GM18867 (cell line): ENCODE data around the gene FAM209B.
"Not testable (repeated sequence)": the region's sequence is repeated elsewhere in the genome, so short reads cannot be mapped to it uniquely, and the experiment has no call there.

Source experiments
- ATAC-seq: cut with Tn5 transposase; IDR thresholded peaks from one replicate; pipeline ENCODE4 v1.9.1; 2021; ENCODE audit warnings: mild to moderate bottlenecking, moderate library complexity; ENCODE audit not compliant: unreplicated experiment

Gene FAM209B, protein sequence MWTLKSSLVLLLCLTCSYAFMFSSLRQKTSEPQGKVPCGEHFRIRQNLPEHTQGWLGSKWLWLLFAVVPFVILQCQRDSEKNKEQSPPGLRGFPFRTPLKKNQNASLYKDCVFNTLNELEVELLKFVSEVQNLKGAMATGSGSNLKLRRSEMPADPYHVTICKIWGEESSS

DNA sequence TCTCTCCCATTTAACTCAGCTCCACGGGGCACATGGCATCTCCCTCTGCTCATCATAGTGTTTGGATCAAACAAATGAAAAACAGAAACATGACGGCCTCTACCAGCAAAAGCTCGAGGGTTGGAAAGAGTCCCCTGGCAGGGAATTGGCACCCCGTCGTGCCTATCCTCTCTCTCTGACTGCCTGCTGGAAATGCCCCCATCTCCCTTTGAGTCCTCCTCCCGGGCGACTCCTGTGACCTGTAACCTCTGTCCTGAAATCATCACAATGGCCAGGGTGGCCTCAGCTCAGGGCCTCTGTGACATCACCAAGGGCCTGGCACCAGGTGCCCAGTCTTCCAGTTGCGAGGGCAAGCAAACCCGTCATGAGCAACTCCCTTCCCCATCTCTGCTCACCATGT lies at the start of gene FAM209B:
TSS of gene FAM209B (plus strand) at position 301 of the 400 bp plus-strand sequence. CDS start at position 397, 96 bp downstream.
- not testable (repeated sequence) for ATAC-seq

DNA sequence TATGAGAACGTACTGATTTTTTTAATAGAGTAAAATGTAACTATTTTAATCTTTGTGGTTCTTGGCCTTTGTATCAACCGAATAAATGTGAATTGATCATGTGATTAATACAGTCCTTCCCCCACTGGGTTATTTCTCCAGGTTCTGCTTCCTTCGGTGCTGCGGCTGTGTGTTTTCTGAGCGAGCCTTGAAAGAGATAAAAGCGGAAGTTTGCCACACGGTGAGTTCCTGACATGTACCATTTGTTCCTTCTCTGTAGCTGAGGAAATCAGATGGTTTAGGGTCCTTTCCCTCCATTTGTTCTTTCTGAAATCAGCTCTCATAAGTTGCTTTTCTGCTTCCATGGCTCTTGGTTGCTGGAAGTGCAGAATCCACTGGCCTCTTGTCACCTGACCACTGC lies 49.1 kb upstream of the FAM209B start:
- ATAC-seq, result no peak

DNA sequence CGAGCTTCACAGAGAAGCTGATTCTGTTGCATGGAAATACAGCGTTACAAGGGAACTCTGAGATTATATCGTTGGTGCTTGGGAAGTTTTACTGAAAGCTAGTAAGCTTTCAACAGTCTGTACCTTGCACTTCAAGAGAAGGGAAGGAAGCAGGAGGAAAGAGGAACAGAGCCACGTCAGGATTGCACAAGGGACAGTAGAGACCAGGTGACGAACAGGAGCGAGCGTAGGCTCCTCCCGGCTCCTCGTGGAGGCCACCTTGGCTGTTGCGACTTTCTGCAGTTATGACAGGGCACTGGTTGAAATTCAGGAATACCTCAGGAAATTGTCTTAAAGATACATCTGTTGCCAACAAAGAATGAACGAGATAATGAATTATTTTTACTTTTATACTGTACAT lies 45.8 kb upstream of the FAM209B start:
- ATAC-seq, result no peak

DNA sequence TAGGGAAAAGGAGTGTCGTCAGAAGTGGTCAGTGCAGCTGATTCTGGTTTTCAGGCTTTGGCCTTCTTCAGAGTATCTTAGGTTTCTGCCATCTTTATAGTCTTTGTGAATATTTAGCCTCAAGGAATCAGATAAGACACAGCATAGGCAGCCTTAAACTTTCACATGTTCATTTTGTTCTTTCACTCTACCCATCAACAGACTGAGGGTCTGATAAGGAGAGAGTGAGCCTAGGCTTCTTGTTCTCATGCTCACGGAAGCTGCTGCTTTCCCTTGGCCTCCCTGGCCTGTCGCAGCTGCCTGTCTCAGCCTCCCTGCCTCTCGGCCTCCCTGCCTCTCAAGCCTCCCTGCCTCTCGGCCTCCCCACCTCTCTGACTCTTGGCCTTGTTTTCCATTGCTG lies 44.5 kb upstream of the FAM209B start:
- ATAC-seq, result no peak

DNA sequence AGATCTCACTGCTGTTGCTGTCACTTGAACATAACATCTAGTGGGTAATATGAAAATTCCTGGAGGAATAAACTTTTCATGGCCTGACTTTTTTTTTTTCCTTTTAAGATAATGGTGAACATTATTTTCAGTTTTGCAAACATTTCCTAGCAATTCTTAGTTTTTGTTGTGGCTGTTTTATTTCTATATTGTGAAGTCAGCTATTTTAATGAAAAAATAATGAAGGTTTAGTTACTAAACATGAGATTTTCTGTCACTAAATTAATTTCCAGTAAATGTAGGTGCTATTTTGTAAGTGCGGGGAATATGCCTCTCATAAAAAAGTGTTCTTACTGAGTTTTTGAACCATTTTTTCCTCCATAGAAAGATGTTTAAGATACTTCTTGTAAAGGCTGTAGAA lies 31.9 kb upstream of the FAM209B start:
- ATAC-seq, result no peak

DNA sequence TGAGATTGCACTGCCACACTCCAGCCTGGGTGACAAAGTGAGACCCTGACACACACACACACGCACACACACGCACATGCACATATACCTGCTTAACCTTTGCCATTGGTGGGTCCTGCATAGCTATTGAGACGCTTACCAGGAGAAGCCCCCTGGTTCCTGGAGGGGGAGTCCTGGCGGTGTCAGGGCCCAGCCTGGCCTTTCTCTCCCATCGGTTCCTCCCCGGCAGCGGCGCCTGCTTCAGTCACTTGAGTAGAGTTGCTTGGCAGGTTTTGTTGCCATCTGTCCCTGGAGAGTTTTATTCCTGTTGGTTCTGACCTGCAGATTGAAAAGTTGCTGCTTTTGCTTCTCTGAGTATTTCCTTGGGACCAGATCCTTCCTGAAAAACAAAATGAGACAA lies 29.1 kb upstream of the FAM209B start:
- no peak for ATAC-seq

DNA sequence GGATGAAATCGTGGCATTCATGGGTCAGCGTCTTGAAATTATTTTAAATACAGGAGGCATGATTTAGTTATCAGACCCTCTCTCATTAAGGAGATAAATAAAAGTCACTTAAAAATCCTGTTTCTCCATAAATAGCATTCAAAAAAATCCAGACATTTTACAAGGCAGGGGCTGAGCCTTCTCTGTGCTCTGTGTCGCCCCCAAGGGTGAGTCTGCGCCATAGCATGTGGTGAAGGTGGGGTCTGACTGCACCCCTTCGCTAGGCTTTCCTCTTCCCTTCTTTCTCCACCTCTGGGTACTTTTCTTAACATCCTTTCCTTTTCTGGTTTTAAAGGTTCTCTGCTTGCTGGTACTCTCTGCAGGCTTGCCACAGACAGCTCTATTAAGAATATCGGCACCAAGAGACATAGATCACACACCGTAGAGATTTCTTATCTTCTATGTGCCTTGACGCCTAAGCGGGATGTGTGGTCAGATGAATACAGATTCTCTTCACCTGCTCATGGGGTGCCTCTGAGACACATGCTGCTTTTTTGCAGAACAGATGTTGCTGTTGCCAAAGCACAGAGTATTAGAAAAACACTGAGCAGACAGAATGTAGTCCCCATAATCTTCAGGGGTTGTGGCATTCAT lies 28.6 kb upstream of the FAM209B start:
- no peak for ATAC-seq

DNA sequence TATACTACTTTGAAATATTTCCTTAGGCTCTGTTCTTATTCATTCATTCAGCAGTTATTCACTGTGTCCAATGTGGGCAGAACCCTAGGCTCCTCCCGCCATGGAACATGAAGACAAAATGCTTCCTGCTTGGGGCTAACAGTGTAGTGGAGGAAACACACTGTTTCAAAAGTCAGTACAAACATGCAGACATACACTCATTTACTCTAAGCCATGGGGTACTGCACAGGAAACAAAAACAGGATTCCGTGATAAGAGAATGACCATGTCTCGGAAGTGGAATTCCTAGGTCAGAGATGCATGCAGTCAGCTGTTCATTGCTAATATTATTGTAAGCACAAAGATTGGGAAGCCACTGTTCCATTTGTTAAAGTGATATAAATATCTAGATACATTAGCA lies 26.9 kb upstream of the FAM209B start:
- ATAC-seq, result no peak

DNA sequence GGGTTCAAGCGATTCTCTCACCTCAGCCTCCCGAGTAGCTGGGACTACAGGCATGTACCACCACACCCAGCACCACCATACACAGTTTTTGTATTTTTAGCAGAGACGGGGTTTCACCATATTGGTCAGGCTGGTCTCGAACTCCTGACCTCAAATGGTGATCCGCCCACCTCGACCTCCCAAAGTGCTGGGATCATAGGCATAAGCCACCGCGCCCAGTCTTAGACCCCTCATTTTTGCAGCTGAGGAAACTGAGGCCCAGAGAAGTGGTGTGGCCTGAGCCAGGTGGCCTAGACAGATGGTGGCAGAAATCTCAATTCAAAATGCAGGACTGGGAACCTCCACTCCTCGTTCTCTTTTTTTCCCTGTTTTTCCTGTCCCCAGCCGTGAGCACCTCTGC lies 21.1 kb upstream of the FAM209B start:
- no peak for ATAC-seq

DNA sequence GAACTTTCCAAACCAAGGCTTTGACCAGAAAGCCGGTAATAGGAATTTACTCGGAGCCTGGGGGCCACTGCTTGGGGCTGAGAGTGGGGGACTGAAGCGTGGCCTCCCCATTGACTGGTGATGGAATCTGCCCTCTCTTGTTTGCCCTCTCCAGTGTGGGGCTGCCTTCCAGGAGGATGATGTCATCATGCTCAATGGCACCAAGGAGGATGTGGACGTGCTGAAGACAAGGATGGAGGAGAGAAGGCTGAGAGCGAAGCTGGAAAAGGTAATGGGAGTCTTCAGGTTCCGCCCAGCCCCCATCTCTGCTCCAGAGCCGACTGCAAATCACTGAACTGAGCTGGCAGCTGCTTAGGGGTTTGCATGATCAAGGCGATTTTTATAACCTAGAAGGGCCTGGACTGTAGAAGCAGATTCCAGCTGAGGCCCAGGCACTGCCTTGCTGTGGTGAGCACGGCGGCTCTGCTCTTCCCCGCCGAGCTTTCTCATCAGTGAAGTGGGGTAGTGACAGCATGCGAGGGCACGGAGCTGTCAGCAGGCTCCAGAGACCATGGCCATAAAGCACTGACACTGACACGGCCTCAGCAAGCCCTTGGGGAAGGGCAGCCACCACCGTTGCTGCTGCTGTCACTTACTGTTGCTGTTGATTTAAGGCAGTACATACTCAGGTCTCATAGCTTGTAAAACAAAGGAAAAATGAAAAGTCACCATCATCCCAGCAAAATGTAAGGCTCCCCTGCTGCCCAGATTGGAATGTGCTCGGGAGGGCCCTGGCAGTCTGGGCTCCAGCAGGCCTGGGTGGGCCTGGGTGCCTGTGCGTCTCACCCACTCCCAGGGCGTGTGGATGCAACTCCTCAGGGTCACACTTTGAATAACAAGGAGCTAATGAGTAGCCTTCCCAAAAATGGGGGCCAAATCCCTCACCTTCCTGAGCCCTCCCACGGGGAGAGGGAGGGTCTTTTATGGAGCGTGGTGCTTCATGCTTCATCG lies 19.6 kb upstream of the FAM209B start:
- no peak for ATAC-seq

DNA sequence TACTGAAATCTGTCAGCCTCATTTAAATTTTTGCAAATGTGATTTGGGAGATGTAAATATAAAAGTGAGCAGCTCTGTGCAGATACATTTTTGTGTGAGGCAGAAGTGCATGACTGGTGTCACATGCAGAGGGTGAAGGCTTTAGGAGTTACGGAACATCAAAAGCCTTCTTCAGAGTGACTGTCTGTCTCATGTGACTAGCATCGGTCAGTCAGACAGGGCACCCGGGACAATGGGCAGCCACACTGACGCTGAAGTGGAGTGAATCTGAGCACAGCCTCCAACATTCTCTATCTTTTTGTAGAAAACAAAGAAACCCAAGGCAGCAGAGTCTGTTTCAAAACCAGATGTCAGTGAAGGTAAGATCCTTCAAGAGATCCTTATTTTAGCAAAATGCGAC lies 16.4 kb upstream of the FAM209B start:
- no peak for ATAC-seq

DNA sequence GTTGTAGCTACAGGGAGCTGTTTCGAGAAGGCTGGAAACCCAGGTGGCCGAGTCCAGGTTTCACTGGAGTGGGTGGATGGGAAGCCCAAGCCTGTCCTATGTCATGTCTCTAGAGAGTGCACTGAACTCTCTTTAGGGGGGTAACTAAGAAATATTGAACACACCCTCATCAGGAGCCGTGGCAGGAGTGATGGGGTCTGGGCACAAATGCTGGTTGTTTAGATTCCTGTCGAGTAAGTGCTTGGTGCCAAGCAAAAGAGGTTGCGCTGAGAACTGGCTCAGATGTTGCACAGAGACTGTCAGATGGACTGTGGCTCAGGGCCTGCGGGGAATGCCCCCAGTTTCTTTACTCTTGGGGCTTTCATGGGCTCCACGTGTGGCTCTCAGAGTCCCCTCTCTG lies 15.8 kb upstream of the FAM209B start:
- no peak for ATAC-seq

DNA sequence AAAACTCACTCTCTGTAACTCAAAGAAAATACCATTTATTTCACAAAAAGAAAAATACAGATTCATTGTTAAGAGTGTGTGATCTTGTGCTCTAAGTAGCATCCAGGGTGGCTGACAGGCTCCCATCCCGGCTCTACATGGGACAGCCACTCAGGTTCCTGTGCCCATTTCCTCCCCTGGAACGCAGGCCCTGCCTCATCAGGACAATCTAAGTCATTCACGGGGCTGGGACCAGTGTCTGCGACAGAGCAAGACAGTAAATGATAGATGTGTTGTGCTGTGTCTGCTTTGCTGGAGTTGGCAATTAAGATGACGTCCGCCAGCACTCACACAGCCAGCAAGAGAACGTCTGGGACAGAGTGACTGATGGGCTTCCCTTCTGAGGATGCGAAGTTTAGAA lies 15.4 kb upstream of the FAM209B start:
- no peak for ATAC-seq

DNA sequence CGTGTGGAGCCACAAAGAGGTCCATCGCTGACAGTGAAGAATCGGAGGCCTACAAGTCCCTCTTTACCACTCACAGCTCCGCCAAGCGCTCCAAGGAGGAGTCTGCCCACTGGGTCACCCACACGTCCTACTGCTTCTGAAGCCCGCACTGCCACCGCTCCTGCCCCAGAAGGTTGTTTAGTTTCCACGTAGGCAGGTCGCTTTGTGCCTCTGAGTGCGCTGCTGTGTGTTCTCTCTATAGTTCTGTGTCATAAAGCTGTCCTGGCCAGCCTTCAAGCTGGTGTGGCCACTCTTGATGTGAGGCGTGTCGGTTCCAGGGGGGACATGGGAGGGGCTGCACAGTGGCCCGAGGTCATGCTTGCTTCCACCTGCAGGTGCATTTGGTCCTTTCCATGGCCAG lies 14.9 kb upstream of the FAM209B start:
- no peak for ATAC-seq

DNA sequence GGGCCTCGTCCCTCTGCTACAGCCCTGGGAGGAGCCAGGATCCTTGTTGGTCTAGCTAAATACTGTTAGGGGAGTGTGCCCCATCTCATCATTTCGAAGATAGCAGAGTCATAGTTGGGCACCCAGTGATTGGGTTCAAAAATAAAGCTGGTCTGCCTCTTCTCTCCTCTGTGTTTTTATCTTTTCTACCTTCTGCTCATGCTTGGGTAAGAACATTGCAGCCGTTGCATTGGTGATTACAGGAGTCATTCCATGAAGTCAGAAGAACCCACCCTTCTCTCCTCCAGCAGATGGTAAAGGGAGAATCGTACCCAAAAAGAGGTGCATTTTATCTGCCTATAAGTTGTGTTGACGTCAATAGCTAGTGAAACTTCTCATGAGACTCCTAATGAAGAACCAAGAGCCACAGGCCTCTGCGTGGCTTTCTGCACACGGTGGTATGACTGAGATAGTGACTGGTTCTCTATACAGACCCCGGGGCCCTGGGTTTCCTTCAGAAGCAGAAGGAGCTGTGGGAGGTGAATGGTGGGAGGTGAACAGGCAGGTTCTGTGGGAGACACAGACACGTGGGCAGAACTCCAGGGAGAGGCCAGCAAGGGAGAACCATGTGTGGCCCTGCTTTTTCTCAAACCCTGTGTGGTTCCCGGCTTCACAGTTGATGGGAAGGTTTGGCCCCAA lies 14.2 kb upstream of the FAM209B start:
- ATAC-seq, result no peak

DNA sequence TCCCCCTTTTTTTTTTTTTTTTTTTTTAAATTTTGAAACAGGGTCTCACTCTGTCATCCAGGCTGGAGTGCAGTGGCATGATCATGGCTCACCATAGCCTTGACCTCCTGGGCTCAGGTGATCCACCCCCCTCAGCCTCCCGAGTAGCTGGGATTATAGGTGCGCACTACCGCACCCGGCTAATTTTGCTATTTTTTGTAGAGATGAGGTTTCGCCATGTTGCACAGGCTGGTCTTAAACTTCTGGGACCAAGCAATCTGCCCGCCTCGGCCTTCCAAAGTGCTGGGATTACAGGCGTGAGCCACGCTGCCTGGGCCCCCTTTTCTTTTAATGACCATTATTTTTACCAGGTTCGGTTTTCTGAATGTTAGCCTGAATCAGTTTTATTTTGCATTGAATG lies 13.5 kb upstream of the FAM209B start:
- no peak for ATAC-seq

DNA sequence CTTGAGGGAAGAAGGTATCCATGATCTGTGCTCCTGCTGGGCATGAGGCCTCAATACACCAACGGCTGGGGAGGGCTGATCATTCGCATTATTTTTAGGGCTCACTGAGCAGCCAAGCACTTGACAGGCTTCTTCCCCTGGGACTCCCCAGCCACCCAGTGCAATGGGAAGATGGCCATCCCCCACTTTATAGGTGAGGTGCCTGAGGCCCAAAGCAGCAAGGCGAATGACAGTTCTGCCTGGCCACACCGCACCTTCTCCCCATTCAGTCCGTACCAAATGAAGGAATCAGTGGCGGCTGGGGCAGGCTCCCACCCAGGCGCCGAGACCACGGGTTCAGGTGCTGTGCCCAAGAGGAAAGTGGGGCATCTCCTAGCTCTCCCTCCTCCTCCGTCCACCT lies 12.9 kb upstream of the FAM209B start:
- no peak for ATAC-seq

DNA sequence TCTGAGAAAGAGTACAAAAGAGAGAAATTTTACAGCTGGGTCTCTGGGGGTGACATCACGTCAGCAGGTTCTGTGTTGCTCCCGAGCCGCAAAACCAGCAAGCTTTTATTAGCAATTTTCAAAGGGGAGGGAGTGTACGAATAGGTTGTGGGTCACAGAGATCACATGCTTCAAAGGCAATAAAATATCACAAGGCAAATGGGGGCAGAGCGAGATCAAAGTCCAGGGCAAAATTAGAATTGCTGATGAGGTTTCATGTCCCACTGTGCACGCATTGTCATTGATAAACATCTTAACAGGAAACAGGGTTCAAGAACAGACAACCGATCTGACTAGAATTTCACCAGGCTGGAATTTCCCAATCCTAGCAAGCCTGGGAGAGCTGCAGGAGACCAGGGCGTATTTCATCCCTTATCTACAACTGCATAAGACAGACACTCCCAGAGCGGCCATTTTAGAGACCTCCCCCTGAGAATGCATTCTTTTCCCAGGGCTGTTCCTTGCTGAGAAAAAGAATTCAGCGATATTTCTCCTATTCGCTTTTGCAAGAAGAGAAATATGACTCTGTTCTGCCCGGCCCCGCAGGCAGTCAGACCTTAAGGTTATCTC lies 12.2 kb upstream of the FAM209B start:
- ATAC-seq, result not testable (repeated sequence)

DNA sequence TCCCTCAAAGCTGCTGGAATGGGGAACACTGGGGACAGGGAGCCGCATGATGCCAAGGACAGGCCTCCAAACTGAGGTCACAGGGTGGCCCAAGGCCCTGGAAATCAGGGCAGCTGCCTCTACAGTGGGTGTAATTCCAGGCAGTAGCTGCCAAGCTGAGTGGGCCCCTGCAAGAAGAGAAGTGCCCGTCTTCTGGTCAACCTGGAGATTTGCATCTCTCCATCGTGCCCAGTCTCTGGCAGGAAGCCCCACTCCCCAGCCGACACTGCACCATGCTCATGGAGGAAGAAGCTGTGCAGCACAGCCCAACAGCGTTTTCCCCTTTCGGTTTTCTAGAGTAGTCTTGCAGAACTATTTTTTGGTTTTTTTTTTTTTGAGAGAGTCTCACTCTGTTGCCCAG lies 10.7 kb upstream of the FAM209B start:
- ATAC-seq, result no peak

DNA sequence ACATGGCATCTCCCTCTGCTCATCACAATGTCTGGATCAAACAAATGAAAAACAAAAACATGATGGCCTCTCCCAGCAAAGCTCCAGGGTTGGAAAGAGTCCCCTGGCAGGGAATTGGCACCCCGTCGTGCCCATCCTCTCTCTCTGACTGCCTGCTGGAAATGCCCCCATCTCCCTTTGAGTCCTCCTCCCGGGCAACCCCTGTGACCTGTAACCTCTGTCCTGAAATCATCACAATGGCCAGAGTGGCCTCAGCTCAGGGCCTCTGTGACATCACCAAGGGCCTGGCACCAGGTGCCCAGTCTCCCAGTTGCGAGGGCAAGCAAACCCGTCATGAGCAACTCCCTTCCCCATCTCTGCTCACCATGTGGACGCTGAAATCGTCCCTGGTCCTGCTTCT lies 8.6 kb upstream of the FAM209B start, which contains the start of gene FAM209A:
TSS of gene FAM209A (plus strand) at position 301 of the 400 bp plus-strand sequence. CDS start at position 366, 65 bp downstream.
- not testable (repeated sequence) for ATAC-seq

DNA sequence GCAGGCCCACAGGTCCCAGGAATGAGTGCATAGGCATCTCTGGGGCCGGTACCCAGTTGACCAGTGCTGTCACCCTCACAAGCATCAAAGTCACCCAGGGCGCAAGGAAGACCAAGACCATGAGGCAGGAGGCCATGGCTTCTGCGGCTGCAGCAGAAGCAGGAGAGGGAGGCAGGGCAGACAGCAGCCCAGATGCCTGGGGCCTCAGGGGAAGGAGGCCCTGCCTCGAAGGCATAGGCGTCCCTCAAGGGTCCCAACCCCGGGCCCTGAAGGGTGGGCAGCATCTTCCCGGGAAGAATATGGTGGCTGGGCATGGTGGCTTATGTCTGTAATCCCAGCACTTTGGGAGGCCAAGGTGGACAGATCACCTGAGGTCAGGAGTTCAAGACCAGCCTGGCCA lies 5.5 kb upstream of the FAM209B start:
- no peak for ATAC-seq
